SH-SY5Y (cell line): ENCODE data around the gene ANKMY1.

Experiments
- GATA2 ChIP-seq: IDR thresholded peaks from 2 replicates; pipeline ENCODE4 v1.6.1; 2011; ENCODE audit warnings: mild to moderate bottlenecking, low read depth, low read length
- GATA3 ChIP-seq: IDR thresholded peaks from 2 replicates; pipeline ENCODE4 v1.6.1; 2011; ENCODE audit warnings: low read depth, mild to moderate bottlenecking, low read length, moderate library complexity

Gene ANKMY1

DNA sequence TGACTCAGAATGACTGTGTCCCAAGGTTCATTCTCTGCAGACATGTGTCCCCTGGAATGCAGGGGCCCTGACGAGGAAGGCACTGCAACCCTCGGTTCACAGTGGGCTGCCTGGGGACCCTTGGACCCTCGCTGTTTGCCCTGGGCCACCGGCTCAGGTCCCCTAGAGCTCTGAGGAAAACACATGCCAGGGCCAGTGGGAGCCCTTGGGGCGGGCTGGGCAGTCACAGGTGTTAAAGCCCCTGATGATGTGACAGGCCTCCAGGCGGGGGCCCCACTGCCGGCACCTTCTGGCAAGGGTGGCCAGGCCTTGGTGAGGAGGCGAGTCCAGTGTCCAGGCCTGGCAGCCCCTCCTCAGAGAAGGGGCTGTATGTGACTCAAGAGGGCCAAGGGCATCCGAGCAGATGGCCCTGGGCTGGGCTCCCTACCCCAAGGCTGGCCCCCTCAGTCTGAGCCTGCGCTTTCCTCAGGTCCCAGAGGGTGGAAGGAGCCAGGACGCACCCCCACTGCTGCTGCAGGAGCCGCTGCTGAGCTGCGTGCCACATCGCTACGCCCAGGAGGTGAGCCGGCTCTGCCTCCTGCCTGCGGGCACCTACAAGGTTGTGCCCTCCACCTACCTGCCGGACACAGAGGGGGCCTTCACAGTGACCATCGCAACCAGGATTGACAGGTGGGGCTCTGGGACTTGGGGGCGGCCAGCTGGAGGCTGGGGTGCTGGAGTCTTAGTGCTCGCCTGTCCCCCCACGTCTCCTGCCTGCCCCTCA is 39.8 kb upstream of the ANKMY1 start:
- TF ChIP-seq GATA3 (no peak), GATA2 (no peak)

DNA sequence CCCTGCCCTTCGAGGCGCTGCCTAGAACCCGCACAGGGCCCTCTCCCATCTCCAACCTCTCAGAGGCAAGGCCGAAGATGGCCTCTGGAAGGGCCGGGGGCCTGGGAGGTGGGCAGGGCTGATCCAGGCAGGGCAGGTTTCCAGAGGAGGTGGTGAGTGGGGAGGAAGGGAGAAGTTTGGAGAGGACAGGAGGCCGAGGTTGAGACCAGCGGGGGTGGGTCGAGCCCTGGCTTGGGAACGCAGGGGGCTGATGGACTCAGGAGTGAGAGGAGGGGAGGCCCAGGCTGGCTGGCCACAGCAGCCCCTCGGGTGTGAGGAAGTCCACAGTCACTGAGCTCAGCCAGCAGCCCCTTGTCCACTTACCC is 39.2 kb upstream of the ANKMY1 start:
- TF ChIP-seq GATA2 (no peak), GATA3 (no peak)

DNA sequence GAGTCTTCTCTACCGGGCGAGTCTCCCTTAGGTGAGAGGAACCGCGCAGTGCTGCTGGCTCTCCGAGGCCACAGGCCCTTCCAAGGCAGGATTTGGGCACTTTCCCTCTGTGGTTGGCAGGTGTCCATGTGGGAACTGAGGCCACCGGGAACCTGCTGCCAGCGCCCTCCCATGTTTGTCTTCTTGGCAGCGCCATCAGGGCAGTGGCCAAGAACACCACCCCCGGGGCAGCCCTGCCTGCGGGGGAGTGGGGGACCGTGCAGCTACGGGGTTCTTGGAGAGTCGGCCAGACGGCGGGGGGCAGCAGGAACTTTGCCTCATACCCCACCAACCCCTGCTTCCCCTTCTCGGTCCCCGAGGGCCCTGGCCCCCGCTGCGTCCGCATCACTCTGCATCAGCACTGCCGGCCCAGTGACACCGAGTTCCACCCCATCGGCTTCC is 38.7 kb upstream of the ANKMY1 start:
- no peak for TF ChIP-seq GATA2
- TF ChIP-seq GATA3 = no peak

DNA sequence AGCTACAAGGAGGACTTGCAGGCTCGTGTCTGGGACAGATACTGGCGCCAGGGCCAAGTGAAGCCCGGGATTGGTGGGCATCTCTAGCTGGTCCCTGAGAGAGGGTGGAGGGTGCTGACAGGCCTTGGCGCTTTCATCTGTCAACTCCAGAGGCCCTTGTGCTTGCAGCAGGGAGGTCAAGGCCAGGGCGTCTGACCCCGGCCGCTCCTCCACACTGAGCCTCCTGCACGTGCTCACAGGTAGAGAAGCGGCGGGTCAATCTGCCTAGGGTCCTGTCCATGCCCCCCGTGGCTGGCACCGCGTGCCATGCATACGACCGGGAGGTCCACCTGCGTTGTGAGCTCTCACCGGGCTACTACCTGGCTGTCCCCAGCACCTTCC is 38.3 kb upstream of the ANKMY1 start:
- TF ChIP-seq GATA2 (no peak), GATA3 (no peak)

DNA sequence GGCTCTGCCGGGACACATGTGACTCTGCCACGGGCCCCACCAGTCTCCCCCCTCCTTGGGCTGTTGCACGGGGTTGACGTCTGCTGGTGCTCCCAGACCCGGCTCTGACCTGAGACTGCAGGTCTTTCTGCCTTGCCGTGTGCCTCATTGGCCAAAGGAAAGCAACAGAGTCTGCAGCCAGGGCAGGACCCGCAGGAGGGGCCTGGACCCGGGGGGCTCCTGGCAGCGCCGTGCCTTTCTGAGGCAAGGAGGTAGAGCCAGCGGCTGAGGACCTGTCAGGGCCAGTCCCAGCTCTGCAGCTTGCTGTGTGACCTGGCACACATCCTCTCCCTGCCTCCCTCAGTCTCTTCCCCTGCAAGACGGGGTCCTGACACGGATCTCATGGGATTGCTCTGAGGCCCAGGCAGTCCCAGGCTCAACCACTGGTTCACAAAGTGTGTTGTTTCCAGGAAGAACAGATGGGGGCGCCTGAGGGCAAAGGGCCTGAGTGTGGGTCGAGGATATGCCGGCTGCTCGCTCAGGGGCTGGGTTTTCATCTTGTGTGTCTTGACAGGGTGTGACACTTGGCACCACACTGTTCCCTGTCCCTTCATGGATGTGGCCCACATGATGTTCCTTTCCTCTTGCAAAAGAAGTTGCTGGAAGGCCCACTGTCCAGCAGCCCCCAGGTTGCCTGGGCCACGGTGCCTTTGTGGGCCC is 37.7 kb upstream of the ANKMY1 start:
- TF ChIP-seq GATA3 (no peak), GATA2 (no peak)

GRCh38 chr2:240594511-240595380 is 37.0 kb upstream of the ANKMY1 start:
- TF ChIP-seq GATA2 = no peak
- TF ChIP-seq GATA3 = no peak

DNA sequence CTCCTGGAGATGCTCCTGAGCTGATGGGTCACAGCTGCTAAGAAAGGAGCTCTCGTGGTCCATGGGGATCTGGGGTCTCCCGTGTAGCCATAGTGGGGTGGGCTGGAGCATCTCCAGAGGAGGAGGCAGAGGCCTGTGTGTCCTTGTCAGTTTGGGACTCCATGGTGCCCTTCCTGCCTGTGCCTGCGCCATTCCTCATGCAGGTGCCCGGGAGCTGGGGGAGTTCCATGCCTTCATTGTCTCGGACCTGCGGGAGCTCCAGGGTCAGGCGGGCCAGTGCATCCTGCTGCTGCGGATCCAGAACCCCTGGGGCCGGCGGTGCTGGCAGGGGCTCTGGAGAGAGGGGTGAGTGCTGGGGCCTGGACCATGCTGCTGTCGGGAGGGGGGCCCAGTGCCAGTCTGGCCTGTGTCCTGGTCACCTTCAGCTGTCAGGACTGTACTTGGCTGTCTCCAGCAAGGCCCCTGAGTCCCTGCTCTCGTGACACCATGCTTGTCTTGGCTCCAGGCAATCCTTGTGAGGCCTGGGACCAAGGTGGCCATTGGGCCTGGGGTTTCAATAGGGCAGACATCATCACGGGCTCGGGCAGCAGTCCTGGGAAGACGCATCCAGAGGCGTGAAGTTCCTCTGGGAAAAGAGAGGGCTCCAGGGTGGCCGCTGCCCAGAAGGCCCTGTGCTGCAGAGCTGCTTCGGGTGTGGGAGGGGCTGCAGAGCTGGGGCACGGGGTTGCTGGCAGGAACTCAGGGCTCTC is 36.1 kb upstream of the ANKMY1 start:
- no peak for TF ChIP-seq GATA3

DNA sequence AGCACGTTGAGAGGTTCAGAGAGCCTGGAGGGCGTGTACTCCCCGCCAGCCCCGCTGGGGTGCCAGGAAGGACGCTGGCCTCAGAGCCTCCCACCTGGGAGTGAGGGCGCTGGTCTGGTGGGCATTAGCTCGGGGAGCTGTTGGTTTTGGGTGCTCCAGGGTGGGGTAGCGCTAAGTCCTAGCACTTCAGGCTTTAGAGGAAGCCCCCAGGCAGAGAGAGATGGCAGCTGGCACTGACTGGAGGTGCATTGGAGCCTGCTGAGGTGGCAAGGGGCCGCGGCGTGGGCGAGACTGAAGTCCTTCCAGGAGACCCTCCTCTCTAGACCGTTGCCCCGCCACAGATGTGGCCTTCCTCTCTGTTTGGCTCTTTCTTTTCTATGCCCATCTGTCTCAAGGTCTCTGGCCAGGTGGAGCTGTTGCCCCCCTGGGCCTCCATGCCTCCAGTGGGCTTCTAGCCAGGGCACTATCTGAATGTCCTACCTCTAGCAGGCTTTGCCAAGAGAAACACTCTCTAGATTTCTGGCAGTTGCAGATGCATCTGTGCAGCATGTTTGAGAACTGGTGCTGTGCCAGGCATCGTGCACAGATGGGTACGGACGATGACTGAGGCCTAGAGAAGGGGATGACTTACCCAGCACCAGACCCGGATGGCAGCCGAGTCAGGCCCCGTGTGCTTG is 35.4 kb upstream of the ANKMY1 start:
- TF ChIP-seq GATA2 (no peak), GATA3 (no peak)

GRCh38 chr2:240591784-240592183 is 34.0 kb upstream of the ANKMY1 start:
- TF ChIP-seq GATA3 (no peak), GATA2 (no peak)

- TF ChIP-seq GATA3 (no peak), GATA2 (no peak)
Measured at GRCh38 chr2:240591226-240591625, 33.4 kb upstream of the ANKMY1 start.

DNA sequence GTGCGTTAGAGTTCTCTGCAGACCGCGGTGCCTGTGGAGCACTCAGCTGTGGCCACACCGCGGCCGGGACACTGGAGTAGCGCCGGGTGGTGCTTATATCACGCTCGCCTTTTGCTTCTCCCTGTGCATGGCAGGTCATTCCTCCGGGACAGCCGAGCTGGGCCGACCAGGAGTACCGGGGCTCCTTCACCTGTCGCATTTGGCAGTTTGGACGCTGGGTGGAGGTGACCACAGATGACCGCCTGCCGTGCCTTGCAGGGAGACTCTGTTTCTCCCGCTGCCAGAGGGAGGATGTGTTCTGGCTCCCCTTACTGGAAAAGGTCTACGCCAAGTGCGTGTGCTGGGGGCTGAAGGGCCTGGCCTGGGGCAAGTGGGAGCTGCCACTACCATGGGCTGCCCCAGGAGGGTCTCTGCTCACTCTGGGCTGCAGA is 32.9 kb upstream of the ANKMY1 start:
- no peak for TF ChIP-seq GATA3
- no peak for TF ChIP-seq GATA2

DNA sequence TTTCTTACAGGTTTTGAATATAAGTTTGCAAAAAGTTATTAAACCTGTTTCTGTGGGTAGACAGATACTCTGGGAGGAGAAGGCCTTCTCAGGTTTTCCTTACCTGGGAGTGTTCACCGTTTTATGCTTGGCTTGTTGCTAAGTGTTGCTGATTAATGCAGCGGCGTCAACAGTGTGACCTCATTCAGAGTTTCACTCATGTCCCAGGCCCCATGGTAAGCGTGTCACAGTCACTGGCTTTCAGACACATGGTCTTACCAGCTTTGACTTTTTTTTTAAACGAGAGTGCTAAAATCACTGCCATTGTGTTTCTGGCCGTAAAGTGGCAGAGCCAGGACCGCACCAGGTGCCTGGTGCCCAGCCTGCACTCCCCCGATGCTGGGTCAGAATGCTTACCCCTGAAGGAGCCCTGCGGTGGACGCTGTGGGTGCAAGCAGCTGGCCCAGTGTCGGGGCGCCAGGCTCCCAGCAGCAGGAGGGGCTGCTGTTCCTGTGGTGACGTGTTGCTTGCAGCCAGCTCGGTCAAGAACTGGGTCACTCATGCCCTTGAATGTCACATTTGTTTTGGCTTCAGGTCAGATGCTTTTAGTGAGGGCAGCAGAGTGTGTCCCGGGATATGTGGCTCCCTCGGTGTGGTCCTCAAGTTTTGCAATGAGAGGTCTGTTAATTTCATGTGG is 32.2 kb upstream of the ANKMY1 start:
- no peak for TF ChIP-seq GATA2
- no peak for TF ChIP-seq GATA3

DNA sequence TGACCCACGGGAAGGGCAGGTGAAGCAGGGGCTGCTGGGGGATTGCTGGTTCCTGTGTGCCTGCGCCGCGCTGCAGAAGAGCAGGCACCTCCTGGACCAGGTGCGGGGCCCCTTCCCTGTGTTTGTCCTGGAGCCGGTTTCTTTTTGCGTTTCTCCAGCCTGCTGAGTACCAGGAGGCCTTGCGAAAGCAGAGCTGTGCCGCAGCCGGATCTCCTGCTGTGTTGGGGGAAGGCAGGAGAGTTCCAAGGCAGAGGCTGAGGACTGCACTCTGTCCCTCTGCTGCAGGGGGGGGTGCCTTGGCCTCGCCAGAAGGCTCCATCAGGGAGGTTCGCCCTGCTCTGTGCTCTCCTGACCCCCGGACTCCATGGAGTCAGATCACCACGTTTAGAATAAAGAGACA is 31.6 kb upstream of the ANKMY1 start:
- TF ChIP-seq GATA3 (no peak), GATA2 (no peak)
